HG03432 (cell line): Measurements from ENCODE around the gene UGT1A4.

ENCODE experiments used
- ATAC-seq: cut with Tn5 transposase; IDR thresholded peaks from one replicate; pipeline ENCODE4 v1.9.1; 2021; ENCODE audit warnings: mild to moderate bottlenecking, moderate library complexity; ENCODE audit not compliant: unreplicated experiment

The UGT1A4 gene

GRCh38 chr2:233718552-233718951 lies at the start of gene UGT1A4:
TSS of gene UGT1A4 (plus strand) at chr2:233718736. CDS start at chr2:233718821, 85 bp downstream.
- ATAC-seq, result no peak

DNA sequence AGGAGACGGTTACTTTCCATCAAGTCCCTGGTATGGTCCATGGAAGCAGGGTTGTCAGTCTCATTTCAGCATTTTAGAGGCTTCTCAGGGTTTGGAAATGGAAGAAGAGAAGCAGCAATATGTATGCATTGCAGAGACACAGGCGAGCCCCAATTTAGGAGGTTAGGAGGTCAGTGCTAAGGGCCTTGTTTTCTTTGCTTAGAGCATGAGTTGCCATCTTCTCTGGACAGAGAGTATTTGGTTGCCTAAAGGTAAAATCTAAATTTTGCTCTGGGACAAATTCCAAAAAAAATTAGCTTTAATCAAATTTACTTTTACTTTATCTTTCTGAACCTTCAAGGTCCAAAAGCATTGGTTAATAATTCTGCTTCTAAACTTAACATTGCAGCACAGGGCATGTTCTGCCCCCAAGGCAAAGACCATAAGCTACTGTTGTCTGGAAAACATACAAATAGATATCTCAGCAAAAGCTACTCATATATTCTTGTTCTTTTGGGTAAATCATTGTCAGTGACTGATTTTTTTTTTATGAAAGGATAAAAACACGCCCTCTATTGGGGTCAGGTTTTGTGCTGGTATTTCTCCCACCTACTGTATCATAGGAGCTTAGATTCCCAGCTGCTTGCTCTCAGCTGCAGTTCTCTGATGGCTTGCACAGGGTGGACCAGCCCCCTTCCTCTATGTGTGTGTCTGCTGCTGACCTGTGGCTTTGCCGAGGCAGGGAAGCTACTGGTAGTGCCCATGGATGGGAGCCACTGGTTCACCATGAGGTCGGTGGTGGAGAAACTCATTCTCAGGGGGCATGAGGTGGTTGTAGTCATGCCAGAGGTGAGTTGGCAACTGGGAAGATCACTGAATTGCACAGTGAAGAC lies 47.0 kb upstream of the UGT1A4 start, which contains the start of gene UGT1A9:
UGT1A9 (plus strand) TSS at position 609 of the 872 bp plus-strand sequence; CDS start at position 646, 37 bp downstream.
- ATAC-seq, result no peak

- ATAC-seq, result no peak
These were observed 45.6 kb upstream of the UGT1A4 start for GRCh38 chr2:233672886-233673285.

DNA sequence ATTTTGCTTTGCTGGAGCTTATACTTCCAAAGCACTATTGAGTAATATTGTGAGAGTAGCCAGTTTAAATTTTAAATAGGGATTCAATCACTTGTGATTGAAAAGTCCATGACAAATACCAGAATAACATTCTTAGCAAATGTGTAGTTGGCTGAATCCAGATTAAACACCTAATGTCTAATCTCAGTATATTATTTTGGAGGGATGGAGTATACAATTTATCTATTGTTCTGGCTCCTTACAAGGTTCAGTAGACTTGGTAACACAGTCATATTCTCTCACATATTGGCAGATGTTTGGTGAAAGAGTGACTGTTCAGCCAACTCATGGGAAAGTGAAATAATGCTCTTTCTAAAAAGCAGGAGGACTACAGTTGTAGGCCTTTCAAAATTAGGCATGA lies 44.6 kb upstream of the UGT1A4 start:
- no peak for ATAC-seq

DNA sequence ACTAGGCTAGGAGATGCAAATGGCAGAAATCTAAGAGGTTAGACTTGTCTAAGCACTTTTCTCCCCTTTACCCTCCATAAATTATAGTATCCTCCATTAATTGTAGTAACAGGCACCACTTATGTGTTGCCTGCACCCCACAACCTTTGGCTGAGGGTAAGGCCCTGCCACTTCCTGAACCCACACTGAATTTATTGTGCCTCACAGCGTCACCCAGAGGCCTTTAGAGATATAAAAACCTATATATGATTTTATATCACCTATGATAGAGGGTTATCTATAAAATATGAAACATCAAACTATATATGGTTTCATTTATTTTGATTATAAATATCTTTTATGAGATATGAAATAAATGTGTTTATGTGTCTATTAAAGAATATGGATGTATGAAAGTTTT lies 44.2 kb upstream of the UGT1A4 start:
- no peak for ATAC-seq

DNA sequence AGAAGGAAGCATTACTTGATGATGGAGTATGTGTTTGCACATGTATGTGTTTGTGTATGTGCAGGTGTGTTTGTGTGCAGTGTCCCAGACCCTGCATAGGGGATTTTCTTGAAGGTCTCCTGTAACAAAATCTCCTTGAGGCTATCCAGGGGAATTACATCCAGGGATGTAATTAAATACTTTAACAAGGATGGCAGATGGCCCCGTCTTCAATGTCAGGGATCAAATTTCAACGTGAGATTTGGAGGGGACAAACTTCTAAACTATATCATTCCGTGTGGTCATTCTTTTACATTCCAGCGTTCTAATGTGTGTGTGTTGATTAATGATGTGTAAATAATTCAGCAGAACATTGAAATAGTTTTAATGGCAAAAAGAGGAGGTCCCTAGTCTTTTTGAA lies 43.5 kb upstream of the UGT1A4 start:
- no peak for ATAC-seq

GRCh38 chr2:233676046-233676445 lies 42.5 kb upstream of the UGT1A4 start:
- no peak for ATAC-seq

DNA sequence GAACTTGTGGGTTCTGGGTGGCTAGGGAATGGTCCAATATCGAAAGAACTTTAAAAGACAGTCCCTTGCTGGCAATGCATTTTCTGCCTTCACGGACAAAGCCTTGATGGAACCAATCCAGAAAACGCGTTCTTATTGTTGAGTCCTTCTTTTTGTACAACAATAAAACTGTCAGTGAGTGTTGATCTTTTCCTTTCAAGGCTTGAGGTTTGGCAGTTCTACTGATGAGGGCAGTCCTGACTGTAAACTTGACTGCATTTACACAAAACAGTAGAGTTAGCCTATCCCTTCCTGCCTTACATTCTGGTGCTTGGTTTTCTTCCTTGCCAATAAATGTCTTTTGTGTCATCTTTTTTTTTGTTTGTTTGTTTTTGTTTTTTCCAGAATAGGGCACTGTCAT lies 39.3 kb upstream of the UGT1A4 start:
- ATAC-seq, result no peak

DNA sequence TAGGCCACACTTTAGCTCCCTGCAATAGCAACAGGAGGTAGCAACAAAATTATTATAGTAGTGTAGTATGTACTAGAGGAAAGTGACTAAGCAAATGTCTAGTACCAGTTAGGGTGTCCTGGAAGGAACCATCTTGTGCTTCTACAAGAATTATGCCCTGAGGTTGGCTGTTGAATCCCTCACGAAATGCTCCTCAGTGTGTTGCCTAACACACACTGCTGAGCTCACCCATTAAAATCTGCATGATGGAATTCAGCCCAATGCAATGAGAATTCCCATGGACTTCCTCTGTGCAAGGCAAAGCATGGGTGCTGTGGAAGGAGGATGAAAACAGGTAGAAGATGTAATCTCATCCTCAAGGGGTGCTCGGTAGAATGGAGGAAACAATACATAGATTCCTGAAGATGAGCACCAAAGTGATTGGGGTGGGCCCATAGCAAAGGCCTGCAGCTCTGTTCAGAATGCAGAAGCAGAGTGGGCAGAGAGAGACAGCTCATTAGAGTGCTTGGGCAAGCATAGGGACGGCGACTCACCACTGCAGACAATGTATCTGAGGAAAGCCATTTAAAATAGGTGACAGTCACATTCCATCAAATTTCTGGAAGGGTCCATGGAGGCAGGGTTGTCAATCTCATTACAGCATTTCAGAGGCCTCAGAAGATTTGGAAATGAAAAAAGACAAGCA lies 38.0 kb upstream of the UGT1A4 start:
- ATAC-seq, result no peak

- no peak for ATAC-seq
These were observed 36.9 kb upstream of the UGT1A4 start, which contains the start of gene UGT1A7 for GRCh38 chr2:233681521-233682099. TSS of gene UGT1A7 (plus strand) at chr2:233681901. CDS start at chr2:233681938, 37 bp downstream.

GRCh38 chr2:233684640-233685039 lies 33.9 kb upstream of the UGT1A4 start:
- ATAC-seq, result no peak

DNA sequence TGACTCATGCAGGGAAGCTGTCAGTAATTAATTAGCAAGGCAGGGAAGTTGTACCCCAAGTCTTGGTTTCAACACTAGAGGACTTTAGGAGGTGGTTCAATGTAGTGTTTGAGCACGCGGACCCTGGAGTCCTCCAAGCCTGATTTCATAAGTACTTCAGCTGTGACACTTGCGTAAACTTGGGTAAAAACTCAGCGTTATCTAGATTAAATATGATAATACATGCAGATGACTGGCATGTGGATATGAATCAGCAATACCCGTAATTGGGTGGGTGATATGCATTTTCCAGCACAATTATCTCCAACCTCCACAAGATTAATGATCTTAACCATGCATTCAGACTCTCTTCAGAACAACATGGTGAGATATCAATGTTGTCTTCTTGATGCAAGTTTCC lies 31.6 kb upstream of the UGT1A4 start:
- no peak for ATAC-seq

DNA sequence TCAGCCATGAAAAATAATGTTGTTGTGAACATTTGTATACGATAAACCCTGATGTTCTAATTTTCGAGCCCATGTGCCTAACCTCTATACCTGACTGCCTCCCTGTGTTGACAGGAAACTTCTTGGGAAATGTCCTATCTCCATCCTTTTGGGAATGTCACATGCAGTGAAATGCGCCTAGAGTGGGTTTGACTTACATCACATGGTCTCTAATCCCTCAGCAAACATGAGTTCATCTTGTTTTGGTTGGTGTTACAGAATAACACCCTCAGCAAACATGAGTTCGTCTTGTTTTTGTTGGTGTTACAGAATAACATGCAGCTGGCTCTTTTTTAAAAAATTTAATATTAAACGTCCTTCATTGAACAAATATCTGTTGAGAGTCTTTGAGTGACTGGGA lies 30.2 kb upstream of the UGT1A4 start:
- ATAC-seq, result no peak

- no peak for ATAC-seq
These were observed 29.5 kb upstream of the UGT1A4 start for GRCh38 chr2:233689031-233689430.

GRCh38 chr2:233689501-233689900 lies 29.0 kb upstream of the UGT1A4 start:
- no peak for ATAC-seq

DNA sequence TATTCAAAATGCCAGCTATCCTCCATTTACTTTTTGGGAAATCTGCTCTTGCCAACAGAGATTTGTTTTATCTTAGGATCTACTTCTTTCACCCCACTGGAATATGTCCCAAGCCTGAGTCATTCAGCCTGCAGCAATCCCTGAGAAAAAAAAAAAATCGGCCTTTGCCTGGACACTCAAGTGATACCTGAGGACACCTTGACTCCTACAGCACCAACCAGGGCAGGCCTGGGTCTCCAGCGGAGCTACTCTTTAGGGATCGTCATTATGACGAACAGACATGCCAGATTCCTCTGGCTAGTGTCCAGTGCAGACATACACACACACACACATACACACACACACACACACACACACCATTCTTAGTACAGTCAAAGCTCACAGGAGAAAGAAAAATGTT lies 28.1 kb upstream of the UGT1A4 start:
- no peak for ATAC-seq

- ATAC-seq, result no peak
These were observed 26.8 kb upstream of the UGT1A4 start for GRCh38 chr2:233691443-233692433.

DNA sequence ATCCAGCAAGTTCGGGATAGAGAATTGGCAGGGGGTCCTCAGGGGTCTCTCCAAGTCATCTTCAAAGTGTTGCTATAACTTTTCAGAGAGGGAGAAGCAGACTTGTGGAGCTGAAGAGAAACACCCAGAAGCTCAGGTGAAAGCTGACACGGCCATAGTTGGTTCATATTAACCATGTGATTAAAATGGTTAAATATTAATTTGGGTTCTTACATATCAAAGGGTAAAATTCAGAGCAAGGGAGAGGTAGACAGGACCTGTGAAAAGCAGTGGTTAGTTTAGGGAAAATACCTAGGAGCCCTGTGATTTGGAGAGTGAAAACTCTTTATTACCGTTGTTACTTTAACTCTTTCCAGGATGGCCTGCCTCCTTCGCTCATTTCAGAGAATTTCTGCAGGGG lies 25.9 kb upstream of the UGT1A4 start, which contains the start of gene UGT1A6:
UGT1A6 (plus strand) TSS at position 243 of the 400 bp plus-strand sequence; CDS start at position 358, 115 bp downstream.
- ATAC-seq, result no peak

DNA sequence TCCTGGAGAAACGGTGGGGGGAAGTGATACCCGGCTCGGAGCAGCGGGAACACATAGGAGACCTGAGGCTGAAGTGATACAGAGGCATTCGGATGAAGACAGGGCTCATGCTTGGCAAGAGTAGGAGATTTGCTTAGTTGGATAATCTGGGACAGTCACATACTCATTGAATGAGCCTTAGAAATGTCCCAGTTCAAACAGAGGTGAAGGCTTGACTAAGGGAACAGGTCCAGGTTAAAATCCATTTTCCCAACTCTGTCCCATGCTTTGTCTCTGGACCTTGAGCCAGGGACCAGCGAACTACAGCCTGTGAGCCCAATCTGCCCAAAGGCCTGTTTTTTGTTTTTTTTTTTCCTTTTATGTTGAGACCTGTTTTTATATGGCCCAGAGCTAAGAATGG lies 24.6 kb upstream of the UGT1A4 start:
- no peak for ATAC-seq

- ATAC-seq, result no peak
These were observed 19.8 kb upstream of the UGT1A4 start for GRCh38 chr2:233698740-233699139.
